ENCODE data around the gene SIKE1.
"Not testable (repeated sequence)": the region's sequence is repeated elsewhere in the genome, so short reads cannot be mapped to it uniquely, and the experiment has no call there.

SIKE1 gene

DNA sequence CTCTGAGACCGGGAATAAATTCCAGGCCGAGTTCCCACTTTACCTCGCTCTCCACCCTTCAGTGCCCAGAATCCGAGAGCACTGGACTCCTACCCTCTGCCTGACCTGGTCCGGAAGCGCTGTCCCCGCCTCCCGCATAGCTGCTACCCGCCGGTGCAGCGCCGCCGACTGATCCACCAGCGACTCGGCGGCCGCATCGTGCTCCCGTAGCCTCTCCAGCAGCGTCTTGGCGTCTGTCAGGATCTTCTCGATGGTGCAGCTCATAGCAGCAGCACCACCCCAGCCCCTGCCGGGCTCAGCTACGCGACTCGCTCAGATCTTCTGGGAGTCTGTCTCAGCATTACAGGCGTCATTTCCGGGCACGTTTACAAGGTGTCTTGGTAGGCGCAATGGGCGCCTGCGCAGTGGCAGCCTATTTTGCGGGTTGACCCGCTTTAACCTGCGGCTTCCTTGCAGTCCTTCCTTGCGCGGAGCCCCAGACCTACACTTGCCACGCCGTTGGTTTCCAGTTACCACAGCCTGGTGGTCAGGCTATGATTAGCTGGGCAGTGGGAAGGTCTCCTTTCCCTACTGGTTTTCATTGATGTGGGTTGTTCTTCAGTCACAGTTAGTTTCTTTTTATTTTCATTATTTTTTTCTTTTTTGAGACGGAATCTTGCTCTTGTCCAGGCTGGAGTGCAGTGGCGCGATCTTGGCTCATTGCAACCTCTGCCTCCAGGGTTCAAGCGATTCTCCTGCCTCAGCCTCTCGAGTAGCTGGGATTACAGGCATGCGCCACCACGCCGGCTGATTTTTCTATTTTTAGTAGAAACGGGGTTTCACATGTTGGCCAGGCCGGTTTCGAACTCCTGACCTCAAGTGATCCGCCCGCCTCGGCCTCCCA lies at the start of gene SIKE1:
Gene SIKE1 (minus strand): TSS at position 342 of the 883 bp plus-strand sequence. CDS start 78 bp downstream, at position 264.
- peak; percentile 83 for DNase-seq (ENCODE audit: low spot score)

GRCh38 chr1:114830075-114830474 lies 49.6 kb upstream of the SIKE1 start:
- not testable (repeated sequence) for DNase-seq (ENCODE audit: low spot score)

DNA sequence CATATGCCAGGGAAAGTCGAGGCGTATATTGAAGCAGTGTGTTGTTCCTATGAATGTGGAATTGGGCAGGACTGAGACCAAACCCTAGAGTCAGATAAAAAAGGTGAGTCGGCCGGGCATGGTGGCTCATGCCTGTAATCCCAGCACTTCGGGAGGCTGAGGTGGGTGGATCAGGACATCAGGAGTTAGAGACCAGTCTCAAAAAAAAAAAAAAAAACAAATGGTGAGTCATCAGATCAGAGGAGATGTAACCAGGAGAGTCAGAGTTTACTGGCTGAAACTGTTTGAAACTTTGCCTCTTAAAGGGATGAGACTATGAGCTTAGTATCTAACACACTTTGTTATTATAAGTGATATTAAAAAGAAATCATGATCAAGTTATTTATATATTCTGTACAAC lies 47.8 kb upstream of the SIKE1 start:
- DNase-seq (ENCODE audit: low spot score): no peak

DNA sequence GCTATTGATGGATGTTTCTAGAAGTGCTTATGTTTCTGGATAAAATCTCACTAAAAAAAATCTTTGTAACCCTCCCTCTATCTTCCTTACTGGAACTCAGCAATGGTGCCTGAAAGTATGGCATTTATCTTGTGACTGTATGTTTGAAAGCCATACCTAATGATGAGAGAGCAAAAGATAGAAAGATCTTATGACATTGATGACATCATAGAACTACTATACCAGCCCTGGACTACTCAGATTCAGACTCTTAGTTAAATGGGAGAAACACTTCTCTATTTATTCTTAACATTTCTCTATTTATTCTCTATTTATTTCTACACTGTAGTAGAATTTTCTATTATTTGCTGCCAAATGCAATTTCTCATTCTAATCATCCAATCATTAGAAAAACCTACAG lies 41.5 kb upstream of the SIKE1 start:
- DNase-seq (ENCODE audit: low spot score): no peak

GRCh38 chr1:114820392-114820791 lies 39.9 kb upstream of the SIKE1 start:
- no peak for DNase-seq (ENCODE audit: low spot score)

GRCh38 chr1:114819869-114820268 lies 39.4 kb upstream of the SIKE1 start:
- DNase-seq (ENCODE audit: low spot score): no peak

DNA sequence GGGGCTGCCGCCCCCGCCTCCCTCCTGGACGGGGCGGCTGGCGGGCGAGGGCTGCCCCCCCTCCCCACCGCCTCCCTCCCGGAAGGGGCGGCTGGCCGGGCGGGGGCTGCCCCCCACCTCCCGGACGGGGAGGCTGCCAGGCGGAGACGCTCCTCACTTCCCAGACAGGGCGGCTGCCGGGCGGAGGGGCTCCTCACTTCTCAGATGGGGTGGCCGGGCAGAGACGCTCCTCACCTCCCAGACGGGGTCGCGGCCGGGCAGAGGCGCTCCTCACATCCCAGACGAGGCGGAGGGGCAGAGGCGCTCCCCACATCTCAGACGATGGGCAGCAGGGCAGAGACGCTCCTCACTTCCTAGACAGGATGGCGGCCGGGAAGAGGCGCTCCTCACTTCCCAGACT lies 24.0 kb upstream of the SIKE1 start:
- not testable (repeated sequence) for DNase-seq (ENCODE audit: low spot score)

DNA sequence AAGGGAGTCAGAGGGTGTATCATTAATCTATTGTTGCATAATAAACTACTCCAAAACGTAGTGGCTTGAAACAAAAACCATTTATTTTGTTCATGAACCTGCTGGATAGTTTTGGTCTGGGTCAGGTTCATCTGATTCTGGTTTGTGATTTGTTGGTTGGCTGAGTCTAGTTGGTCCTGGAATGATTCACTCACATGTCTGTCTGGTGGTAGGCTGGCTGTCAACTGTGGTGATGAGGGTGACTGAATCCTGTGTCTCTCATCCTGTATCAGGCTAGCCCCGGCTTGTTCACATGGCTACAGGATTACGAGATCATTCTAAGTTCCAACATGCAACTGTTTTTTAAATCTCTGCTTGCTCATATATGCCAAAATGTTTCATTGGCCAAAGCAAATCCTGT lies 22.5 kb upstream of the SIKE1 start:
- DNase-seq (ENCODE audit: low spot score): no peak

DNA sequence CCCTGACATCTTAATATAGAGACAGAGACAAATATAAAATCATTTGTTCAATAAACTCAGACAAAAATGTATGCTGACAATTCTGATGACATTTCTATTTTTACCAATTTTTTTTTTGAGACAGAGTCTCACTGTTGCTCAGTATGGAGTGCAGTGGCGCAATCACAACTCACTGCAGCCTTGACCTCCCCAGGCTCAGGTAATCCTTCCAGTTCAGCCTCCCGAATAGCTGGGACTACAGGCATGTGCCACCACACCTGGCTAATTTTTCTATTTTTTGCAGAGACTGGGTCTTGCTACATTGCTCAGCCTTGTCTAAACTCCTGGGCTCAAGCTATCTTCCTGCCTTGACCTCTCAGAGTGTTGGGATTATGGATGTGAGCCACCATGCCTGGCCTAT lies 13.6 kb upstream of the SIKE1 start:
- DNase-seq (ENCODE audit: low spot score): no peak

DNA sequence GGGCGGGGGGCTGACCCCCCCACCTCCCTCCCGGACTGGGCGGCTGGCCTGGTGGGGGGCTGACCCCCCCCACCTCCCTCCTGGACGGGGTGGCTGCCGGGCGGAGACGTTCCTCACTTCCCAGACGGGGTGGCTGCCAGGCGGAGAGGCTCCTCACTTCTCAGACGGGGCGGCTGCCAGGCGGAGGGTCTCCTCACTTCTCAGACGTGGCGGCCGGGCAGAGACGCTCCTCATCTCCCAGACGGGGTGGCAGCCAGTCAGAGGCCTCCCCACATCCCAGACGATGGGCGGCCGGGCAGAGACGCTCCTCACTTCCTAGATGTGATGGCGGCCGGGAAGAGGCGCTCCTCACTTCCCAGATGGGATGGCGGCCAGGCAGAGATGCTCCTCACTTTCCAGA lies 10.1 kb upstream of the SIKE1 start:
- not testable (repeated sequence) for DNase-seq (ENCODE audit: low spot score)

DNA sequence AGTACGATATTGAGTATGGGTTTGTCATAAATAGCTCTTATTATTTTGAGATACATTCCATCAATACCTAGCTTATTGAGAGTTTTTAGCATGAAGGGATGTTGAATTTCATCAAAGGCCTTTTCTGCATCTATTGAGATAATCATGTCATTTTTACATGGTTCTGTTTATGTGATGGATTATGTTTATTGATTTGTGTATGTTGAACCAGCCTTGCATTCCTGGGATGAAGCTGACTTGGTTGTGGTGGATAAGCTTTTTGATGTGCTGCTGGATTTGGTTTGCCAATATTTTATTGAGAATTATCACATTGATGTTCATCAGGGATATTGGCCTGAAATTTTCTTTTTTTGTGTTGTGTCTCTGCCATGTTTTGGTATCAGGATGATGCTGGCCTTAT lies 6.0 kb upstream of the SIKE1 start:
- not testable (repeated sequence) for DNase-seq (ENCODE audit: low spot score)

- DNase-seq (ENCODE audit: low spot score): no peak
Measured at GRCh38 chr1:114782476-114782875, 2.0 kb upstream of the SIKE1 start.

DNA sequence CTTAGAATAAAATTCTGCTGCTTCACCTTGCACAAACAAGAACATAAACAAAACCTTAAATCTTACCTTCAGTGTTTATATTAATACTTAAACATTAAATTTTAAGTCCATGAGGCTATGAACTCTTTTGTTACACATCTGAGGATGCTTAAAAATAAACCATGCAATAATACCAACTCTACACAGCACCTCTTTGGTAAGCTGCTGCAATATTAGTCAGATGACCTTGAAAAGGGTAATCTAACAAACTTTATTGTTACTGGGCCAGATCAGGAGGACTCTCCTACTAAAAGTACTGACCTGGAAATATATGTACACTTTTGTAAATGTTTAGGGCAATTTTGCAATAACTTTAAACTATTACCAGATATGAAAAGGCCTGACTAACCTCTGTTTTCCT lies 763 bp downstream of the SIKE1 start:
- no peak for DNase-seq (ENCODE audit: low spot score)

DNA sequence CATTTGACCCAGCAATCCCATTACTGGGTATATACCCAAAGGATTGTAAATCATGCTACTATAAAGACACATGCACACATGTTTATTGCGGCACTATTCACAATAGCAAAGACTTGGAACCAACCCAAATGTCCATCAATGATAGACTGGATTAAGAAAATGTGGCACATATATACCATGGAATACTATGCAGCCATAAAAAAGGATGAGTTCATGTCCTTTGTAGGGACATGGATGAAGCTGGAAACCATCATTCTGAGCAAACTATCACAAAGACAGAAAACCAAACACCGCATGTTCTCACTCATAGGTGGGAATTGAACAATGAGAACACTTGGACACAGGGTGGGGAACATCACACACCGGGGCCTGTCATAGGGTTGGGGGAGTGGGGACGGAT lies 3.8 kb downstream of the SIKE1 start:
- not testable (repeated sequence) for DNase-seq (ENCODE audit: low spot score)

- no peak for DNase-seq (ENCODE audit: low spot score)
Measured at GRCh38 chr1:114771992-114772391, 8.5 kb downstream of the SIKE1 start.

DNA sequence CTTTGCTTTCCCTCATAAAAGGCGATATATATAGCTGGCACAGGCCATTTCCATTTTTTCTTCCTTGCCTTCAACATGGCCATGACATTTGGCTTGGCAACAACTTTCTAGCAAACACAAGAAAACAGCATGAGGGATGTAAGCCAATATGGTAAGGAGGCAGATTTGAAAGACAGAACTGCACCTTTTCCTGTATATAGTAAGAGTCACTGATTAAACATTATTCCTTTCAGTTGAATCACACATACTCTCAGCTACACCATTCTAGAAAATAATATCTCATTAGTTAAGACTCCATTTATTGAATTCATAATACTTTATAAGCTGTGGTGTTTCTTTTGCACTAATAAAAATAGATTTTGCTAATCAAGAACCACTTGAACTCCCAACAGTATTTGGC lies 9.5 kb downstream of the SIKE1 start:
- no peak for DNase-seq (ENCODE audit: low spot score)

- no peak for DNase-seq (ENCODE audit: low spot score)
Measured at GRCh38 chr1:114764689-114765088, 15.8 kb downstream of the SIKE1 start.

- no peak for DNase-seq (ENCODE audit: low spot score)
Measured at GRCh38 chr1:114758256-114758832, 22.1 kb downstream of the SIKE1 start.

DNA sequence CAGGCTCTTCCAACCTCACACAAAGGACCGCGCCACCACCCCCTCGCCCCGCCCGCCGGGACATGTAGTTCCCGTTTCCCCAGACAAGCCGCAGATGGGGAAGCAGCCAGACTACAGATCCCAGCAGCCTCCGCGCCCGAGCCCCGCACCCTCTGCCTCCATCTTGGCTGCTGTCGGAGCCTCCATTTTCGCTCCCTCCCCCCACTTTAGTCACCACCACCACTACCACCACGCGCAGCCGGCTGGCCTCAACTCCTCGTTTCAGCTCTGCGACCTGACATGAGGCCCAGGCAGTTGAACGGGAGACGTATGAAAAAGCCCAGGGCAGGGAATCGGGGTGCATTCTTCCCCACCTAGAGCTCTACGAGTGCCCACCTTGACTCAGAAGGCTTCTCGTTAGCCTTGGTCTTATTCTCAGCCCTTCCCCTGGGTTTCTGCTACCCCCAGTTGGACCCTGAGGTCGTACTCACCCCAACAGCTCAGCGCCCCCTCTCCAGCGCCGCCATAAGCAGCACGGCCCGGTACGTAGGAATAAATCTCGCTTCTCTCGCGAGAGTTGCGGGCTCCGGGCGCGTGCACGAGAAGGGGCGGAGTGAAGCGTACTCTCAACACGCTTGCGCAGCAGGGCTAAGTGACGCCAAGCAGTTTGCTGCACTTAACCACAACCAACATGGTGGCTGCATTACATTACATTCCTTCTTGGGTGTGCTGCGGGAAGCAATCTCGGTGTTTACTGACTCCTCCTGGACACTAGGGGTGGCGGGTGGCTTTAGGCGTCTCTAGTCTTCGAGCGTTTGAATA lies 22.8 kb downstream of the SIKE1 start, which contains the start of gene CSDE1:
Gene CSDE1 (minus strand): TSS at position 530 of the 801 bp plus-strand sequence. CDS start 18,094 bp downstream, outside the sequence.
- DNase-seq (ENCODE audit: low spot score): peak; percentile 65

- no peak for DNase-seq (ENCODE audit: low spot score)
Measured at GRCh38 chr1:114756949-114757454, 23.5 kb downstream of the SIKE1 start.

GRCh38 chr1:114756009-114756892 lies 24.2 kb downstream of the SIKE1 start:
- DNase-seq (ENCODE audit: low spot score): no peak
